Stimulated activated naive CD8-positive, alpha-beta T cell treated with anti-CD3 and anti-CD28 coated beads, Interleukin-15, amount 100 ng/mL, for 72 hours (primary cell): ENCODE results near the gene AMY2B.
"Not testable (repeated sequence)": the region's sequence is repeated elsewhere in the genome, so short reads cannot be mapped to it uniquely, and the experiment has no call there.

Source experiments
- ATAC-seq: fragments of 150-1000 bp; cut with Tn5 transposase; 2 replicates; pipeline ENCODE4 v1.10.0; 2021; ENCODE audit warnings: mild to moderate bottlenecking, moderate library complexity
- DNase-seq, 2 donors: peaks; one replicate each; pipeline ENCODE4 v3.0.0; 2021 to 2022
- H3K27ac Mint-ChIP-seq, 2 donors: one replicate each; pipeline ENCODE4 v1.8.0; 2022; ENCODE audit warnings: mild to moderate bottlenecking in 2 of 2, mixed read lengths in 2 of 2, moderate library complexity in 2 of 2
- H3K27me3 Mint-ChIP-seq: one replicate; pipeline ENCODE4 v1.8.0; 2022; ENCODE audit warnings: mixed read lengths
- H3K4me1 Mint-ChIP-seq: one replicate; pipeline ENCODE4 v1.8.0; 2022; ENCODE audit warnings: mild to moderate bottlenecking, mixed read lengths
- H3K4me3 Mint-ChIP-seq, 2 donors: one replicate each; pipeline ENCODE4 v1.8.0; 2022; ENCODE audit warnings: mild to moderate bottlenecking in 2 of 2, mixed read lengths in 2 of 2, moderate library complexity in 1 of 2
- H3K9me3 Mint-ChIP-seq, 2 donors: one replicate each; pipeline ENCODE4 v1.8.0; 2022; ENCODE audit warnings: mixed read lengths in 2 of 2

AMY2B gene

DNA sequence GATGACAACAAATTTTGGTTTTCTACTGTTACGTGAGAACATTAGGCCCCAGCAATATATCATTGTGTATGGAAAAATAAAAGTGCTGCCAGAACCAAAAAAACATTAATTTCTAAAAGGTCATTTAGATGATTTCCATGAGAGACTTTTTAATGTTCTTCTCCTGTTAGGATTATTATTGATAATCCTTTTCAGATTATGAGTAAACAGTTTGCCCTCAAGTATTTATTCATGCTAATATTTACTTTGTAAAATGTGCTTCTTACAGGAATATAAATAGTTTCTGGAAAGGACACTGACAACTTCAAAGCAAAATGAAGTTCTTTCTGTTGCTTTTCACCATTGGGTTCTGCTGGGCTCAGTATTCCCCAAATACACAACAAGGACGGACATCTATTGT lies at the start of gene AMY2B:
TSS of gene AMY2B (plus strand) at position 301 of the 400 bp plus-strand sequence. CDS start at position 315, 14 bp downstream.
- not testable (repeated sequence) for DNase-seq, H3K4me3 Mint-ChIP-seq, ATAC-seq, H3K27me3 Mint-ChIP-seq, H3K4me1 Mint-ChIP-seq, H3K9me3 Mint-ChIP-seq
- peak within 1 kb of the TSS in 1 of 2 donors; percentile 67 for H3K27ac Mint-ChIP-seq

- Mint-ChIP-seq H3K27ac (no peak overlapping the region), H3K27me3 (no peaks in the 10 kb centered on the region), H3K4me3 (no peak overlapping the region), H3K4me1 (peaks cover 28% of the 10 kb centered on the region), H3K9me3 (no peaks in the 10 kb centered on the region)
- DNase-seq (no peak), ATAC-seq (no peak)
These were observed 48.0 kb upstream of the AMY2B start for GRCh38 chr1:103523346-103523745.

DNA sequence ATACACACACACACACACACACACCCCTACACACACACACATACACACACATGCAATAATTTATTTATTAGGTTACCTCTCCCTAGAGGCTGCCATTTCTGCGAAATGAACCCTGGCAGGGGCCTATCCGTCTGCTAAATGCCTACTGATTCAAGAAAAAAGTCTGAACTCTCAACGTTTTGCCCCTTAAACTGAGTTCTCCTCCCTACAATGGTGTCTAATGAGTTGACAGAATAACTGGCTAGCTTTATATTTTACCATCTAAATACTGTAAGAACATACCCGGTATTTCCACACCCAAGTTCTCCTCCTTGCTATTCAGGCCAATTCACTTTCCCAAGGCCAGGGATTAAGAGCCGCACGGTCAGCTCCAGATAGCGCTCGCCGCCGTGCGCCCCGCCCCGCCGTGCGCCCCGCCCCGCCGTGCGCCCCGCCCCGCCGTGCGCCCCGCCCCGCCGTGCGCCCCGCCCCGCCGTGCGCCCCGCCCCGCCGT lies 46.2 kb upstream of the AMY2B start:
- Mint-ChIP-seq H3K4me1 (peaks cover 46% of the 10 kb centered on the region), H3K9me3 (no peaks in the 10 kb centered on the region), H3K4me3 (peak overlapping the region; percentile 81 to 83), H3K27me3 (no peaks in the 10 kb centered on the region), H3K27ac (peak overlapping the region; percentile 37 to 69)
- ATAC-seq = peak; percentile 63
- peak; percentile 22 to 28 for DNase-seq

GRCh38 chr1:103525607-103526507 lies 45.5 kb upstream of the AMY2B start, which contains the start of gene RNPC3:
Gene RNPC3, plus strand, starts transcription at chr1:103525699. Its CDS starts 372 bp downstream, at chr1:103526071.
- no peaks in the 10 kb centered on the region for H3K27me3 Mint-ChIP-seq
- H3K4me3 Mint-ChIP-seq = peak within 1 kb of the TSS; percentile 93 to 98
- ATAC-seq = peak; percentile 76
- DNase-seq = peak; percentile 80
- H3K4me1 Mint-ChIP-seq = peaks cover 52% of the 10 kb centered on the region
- H3K27ac Mint-ChIP-seq = peak within 1 kb of the TSS; percentile 99
- no peaks in the 10 kb centered on the region for H3K9me3 Mint-ChIP-seq

- ATAC-seq = peak; percentile 37
These were observed 44.1 kb upstream of the AMY2B start for GRCh38 chr1:103527331-103527730.

DNA sequence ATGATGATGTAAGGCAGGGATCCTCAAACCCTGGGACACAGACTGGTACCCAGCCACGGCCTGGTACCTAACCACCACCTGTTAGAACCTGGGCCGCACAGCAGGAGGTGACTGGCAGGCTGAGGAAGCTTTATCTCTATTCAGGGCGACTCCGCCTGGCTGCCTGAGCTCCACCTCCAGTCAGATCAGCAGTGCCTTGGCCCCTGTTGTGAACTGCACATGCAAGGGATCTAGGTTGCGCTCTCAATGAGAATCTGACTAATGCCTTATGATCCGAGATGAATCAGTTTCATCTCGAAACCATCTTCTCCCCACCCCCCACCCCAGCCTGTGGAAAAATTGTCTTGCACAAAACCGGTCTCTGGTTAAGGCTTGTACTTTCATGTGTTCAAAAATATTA lies 41.6 kb upstream of the AMY2B start:
- Mint-ChIP-seq H3K9me3 (no peaks in the 10 kb centered on the region), H3K27ac (no peak overlapping the region), H3K4me1 (peaks cover 64% of the 10 kb centered on the region), H3K27me3 (no peaks in the 10 kb centered on the region), H3K4me3 (no peak overlapping the region)
- DNase-seq (peak in 1 of 2 donors; percentile 41), ATAC-seq (peak; percentile 67)

More at GRCh38 chr1:103527331-103527730, 44.1 kb upstream of the AMY2B start:
- no peak for DNase-seq
- H3K9me3 Mint-ChIP-seq = no peaks in the 10 kb centered on the region
- peaks cover 65% of the 10 kb centered on the region for H3K4me1 Mint-ChIP-seq
- H3K4me3 Mint-ChIP-seq = peak overlapping the region; percentile 70 to 98
- H3K27ac Mint-ChIP-seq = peak overlapping the region; percentile 56 to 66
- H3K27me3 Mint-ChIP-seq = no peaks in the 10 kb centered on the region

DNA sequence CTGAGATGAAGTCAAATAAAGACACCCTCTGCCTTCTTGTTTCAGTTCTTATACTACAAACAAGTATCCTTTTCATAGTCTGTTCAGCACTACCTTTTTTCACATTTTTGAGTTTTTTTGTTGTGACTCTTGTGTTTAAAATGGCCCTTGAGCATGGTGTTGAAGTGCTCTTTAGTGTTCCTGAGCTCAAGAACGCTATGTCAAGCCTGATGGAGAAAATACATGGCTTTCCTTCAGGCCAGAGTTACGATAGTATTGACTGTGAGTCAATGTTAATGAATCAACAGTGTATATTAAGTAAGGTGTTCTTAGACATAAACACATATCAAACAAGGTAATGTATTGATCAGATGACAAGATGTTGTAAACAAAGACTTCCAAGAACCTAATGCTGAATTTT lies 33.2 kb upstream of the AMY2B start:
- Mint-ChIP-seq H3K27me3 (no peaks in the 10 kb centered on the region), H3K4me3 (no peak overlapping the region), H3K4me1 (peaks cover 1% of the 10 kb centered on the region), H3K9me3 (no peaks in the 10 kb centered on the region), H3K27ac (no peak overlapping the region)
- DNase-seq (no peak), ATAC-seq (no peak)

DNA sequence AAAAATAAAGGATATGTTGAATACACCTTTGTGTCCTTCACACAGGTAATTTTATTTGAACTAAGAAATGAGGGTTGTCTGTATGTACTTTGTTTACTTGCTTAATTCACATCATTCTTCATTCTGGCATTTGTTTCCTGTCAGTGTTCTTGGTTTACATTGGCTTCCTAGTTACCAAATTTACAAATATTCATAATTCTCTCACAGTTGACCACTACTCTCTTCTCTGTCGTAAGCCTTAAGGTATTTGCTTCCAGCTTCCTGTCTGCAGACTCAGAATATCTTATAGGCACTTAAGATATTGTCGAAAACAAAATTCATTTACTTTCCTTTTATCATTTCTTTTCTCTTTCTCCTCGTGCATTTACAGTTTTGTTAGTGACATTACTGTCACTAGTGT lies 30.0 kb upstream of the AMY2B start:
- Mint-ChIP-seq H3K27me3 (no peaks in the 10 kb centered on the region), H3K4me3 (no peak overlapping the region), H3K27ac (no peak overlapping the region), H3K4me1 (no peaks in the 10 kb centered on the region), H3K9me3 (no peaks in the 10 kb centered on the region)
- no peak for ATAC-seq
- no peak for DNase-seq

DNA sequence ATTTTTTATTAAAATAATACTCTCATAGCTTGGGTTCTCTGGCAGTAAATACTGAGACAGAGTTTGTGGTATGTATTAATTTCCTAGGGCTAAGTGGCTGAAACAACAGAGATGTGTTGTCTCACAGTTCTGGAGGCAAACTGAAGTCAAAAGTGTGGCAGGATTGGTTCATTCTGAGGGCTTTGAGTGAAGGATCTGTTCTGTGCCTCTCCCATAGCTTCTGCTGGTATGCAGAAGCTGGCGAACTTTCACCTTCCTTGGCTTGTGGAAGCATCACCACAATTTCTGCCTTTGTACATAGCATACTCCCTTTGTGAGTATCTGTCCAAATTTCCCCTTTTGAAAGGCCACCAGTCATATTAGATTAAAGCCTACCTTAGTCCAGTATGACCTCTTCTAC lies 24.9 kb upstream of the AMY2B start:
- Mint-ChIP-seq H3K4me3 (no peak overlapping the region), H3K27me3 (no peaks in the 10 kb centered on the region), H3K27ac (no peak overlapping the region), H3K9me3 (no peaks in the 10 kb centered on the region), H3K4me1 (no peaks in the 10 kb centered on the region)
- no peak for ATAC-seq
- DNase-seq = no peak

DNA sequence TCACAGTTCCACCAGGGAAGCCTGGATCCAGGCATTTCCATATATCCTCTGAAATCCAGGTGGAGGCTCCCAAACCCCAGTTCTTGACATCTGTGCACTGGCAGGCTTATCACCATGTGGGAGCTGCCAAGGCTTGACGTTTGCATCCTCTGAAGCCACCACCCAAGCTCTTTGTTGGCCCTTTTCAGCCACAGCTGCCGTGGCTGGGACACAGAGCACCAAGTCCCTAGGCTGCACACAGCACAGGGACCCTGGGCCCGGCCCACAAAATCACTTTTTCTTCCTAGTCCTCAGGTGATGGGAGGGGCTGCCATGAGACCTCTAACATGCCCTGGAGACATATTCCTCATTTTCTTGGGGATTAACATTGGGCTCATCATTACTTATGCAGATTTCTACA lies 23.5 kb upstream of the AMY2B start:
- Mint-ChIP-seq H3K9me3 (no peaks in the 10 kb centered on the region), H3K4me3 (no peak overlapping the region), H3K27ac (no peak overlapping the region), H3K4me1 (no peaks in the 10 kb centered on the region), H3K27me3 (no peaks in the 10 kb centered on the region)
- DNase-seq = no peak
- no peak for ATAC-seq

- Mint-ChIP-seq H3K9me3 (peaks cover 0 to 5% of the 10 kb centered on the region in 2 donors), H3K4me3 (no peak overlapping the region), H3K4me1 (peaks cover 10% of the 10 kb centered on the region), H3K27me3 (no peaks in the 10 kb centered on the region), H3K27ac (no peak overlapping the region)
- ATAC-seq = no peak
- no peak for DNase-seq
These were observed 11.0 kb upstream of the AMY2B start for GRCh38 chr1:103560427-103560826.

GRCh38 chr1:103561124-103561523 lies 10.3 kb upstream of the AMY2B start:
- H3K27ac Mint-ChIP-seq, H3K9me3 Mint-ChIP-seq: not testable (repeated sequence)

GRCh38 chr1:103561643-103562395 lies 9.6 kb upstream of the AMY2B start:
- ATAC-seq (no peak), DNase-seq (no peak)
- H3K27ac Mint-ChIP-seq = no peak overlapping the region
- H3K4me3 Mint-ChIP-seq = no peak overlapping the region
- no peaks in the 10 kb centered on the region for H3K27me3 Mint-ChIP-seq
- peaks cover 10% of the 10 kb centered on the region for H3K4me1 Mint-ChIP-seq
- H3K9me3 Mint-ChIP-seq = peaks cover 0 to 5% of the 10 kb centered on the region in 2 donors

More at GRCh38 chr1:103561124-103561523, 10.3 kb upstream of the AMY2B start:
- H3K4me3 Mint-ChIP-seq, DNase-seq, H3K4me1 Mint-ChIP-seq, H3K27me3 Mint-ChIP-seq, ATAC-seq: not testable (repeated sequence)

DNA sequence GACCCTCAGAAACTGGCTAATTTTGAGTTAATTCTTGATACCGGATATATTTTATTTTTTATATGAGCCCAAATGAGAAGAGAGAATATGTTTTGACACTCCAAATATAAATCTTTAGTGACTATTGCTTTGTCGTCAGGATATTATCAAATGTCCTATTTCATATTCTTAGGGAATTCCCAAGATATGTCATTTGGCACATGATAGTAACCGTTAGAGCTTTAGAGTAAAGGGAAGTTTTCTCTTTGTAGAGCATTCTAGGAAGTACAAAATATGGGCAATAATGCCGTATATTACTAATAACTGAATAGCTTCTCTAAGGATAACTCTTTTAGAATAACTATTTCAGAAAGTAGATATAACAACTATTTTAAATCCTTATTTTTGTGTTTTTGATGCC lies 8.3 kb upstream of the AMY2B start:
- no peaks in the 10 kb centered on the region for H3K27me3 Mint-ChIP-seq
- peaks cover 0 to 5% of the 10 kb centered on the region in 2 donors for H3K9me3 Mint-ChIP-seq
- H3K4me3 Mint-ChIP-seq = no peak overlapping the region
- H3K4me1 Mint-ChIP-seq = peaks cover 10% of the 10 kb centered on the region
- H3K27ac Mint-ChIP-seq = no peak overlapping the region
- no peak for DNase-seq
- no peak for ATAC-seq

DNA sequence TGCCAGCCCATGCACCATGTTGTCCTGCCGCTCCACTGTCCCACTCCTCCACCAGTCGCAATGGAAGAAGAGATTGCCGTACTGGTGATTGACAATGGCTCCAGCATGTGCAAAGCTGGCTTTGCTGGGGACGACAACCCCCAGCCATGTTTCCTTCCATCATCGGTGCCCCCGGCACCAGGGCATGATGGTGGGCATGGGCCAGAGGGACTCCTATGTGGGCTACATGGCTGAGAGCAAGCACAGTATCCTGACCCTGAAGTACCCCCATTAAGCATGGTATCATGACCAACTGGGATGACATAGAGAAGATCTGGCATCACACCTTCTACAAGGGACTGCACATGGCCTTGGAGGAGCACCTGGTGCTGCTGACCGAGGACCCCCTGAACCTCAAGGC lies 1.9 kb upstream of the AMY2B start:
- no peak overlapping the region for H3K27ac Mint-ChIP-seq
- ATAC-seq = no peak

GRCh38 chr1:103576065-103576464 lies 4.7 kb downstream of the AMY2B start:
- Mint-ChIP-seq H3K27ac (peak overlapping the region in 1 of 2 donors; percentile 52), H3K27me3 (no peaks in the 10 kb centered on the region), H3K9me3 (no peaks in the 10 kb centered on the region), H3K4me1 (peaks cover 7% of the 10 kb centered on the region), H3K4me3 (no peak overlapping the region)
- DNase-seq = no peak
- no peak for ATAC-seq

More for the DNA sequence above, 1.9 kb upstream of the AMY2B start:
- H3K4me3 Mint-ChIP-seq = no peak overlapping the region
- no peaks in the 10 kb centered on the region for H3K27me3 Mint-ChIP-seq
- peaks cover 0 to 2% of the 10 kb centered on the region in 2 donors for H3K9me3 Mint-ChIP-seq
- DNase-seq = no peak
- H3K4me1 Mint-ChIP-seq = no peaks in the 10 kb centered on the region
